Stomach (tissue), 9 donors: ENCODE results near the gene CLRN1. TPM values are rescaled to one million over a fixed set of nuclear protein-coding genes. Genes with fewer than 3 reads are reported as not detected.

Source experiments
- DNase-seq, 2 donors: peaks; one replicate each; pipeline versions ENCODE4 v3.0.0 to v3.0.0-alpha.2; 2013 to 2019
- H3K27ac ChIP-seq, 5 donors: fragments of 200-600 bp in 4 of 5; sonication (generic) in 4 of 5; one replicate each; pipeline ENCODE4 v1.5.1; 2013 to 2019; ENCODE audit warnings: mild to moderate bottlenecking in 1 of 5, moderate library complexity in 1 of 5
- H3K27me3 ChIP-seq, 3 donors: fragments of 200-600 bp; sonication (generic); one replicate each; pipeline ENCODE4 v1.5.1; 2017 to 2019; ENCODE audit warnings: mixed run types in 1 of 3
- H3K36me3 ChIP-seq, 4 donors: fragments of 200-600 bp; sonication (generic); 1 replicate in 3 of 4; 2 replicates in 1 of 4; pipeline ENCODE4 v1.5.1; 2016 to 2019
- H3K4me1 ChIP-seq, 4 donors: fragments of 200-600 bp; sonication (generic); one replicate each; pipeline ENCODE4 v1.5.1; 2016 to 2019
- H3K4me3 ChIP-seq, 4 donors: fragments of 200-600 bp; sonication (generic) in 3 of 4; one replicate each; pipeline ENCODE4 v1.5.1; 2016 to 2019; ENCODE audit warnings: mild to moderate bottlenecking in 1 of 4
- H3K9me3 ChIP-seq, 4 donors: fragments of 200-600 bp; sonication (generic); one replicate each; pipeline ENCODE4 v1.5.1; 2016 to 2019
- CTCF ChIP-seq, 7 experiments: fragments of 450-650 bp in 4 of 7; fragments of 200-600 bp in 3 of 7; sonication (generic) in 3 of 7; IDR thresholded peaks; one replicate each; pipeline ENCODE4 v1.5.1; 2016 to 2019; ENCODE audit warnings: antibody characterized with exemption in 7 of 7, control low read depth in 2 of 7, mild to moderate bottlenecking in 1 of 7
- EP300 ChIP-seq: sonication (generic); formaldehyde crosslinking; IDR thresholded peaks from one replicate; pipeline ENCODE4 v1.6.1; 2017; ENCODE audit warnings: antibody characterized with exemption
- POLR2A ChIP-seq, 4 donors: fragments of 450-650 bp; IDR thresholded peaks; one replicate each; pipeline ENCODE4 v1.6.1; 2016; ENCODE audit warnings: antibody characterized with exemption in 4 of 4, control low read depth in 2 of 4, mild to moderate bottlenecking in 1 of 4, moderate library complexity in 1 of 4
- POLR2AphosphoS5 ChIP-seq, 3 donors: sonication (generic); formaldehyde crosslinking; IDR thresholded peaks; one replicate each; pipeline ENCODE4 v1.6.1; 2016; ENCODE audit warnings: antibody characterized with exemption in 3 of 3
- WGBS, 5 donors: extraction: QIAGEN DNeasy Blood & Tissue Kit in 3 of 5; methylation state at CpG; one replicate each; pipeline versions ENCODE4 v1.1.5 to v1.1.7; 2013 to 2018; 5-methylcytosine and 5-hydroxymethylcytosine counted together
- intact Hi-C: fragments of 100-400 bp; cut with DNase I; formaldehyde crosslinking; loops from one replicate; pipeline ENCODE4 v1.15.1; 2023; ENCODE audit warnings: low total_unique reads
- polyA plus RNA-seq, 3 donors: library from polyadenylated mRNA; stranded (reverse); fragments of 200-250 nt; gene quantifications; one replicate each; pipeline ENCODE4 v1.2.3, GENCODE V29; 2013
- total RNA-seq, 5 donors: library from RNA; depleted of rRNA; stranded (reverse); fragments of >200 nt; gene quantifications; one replicate each; pipeline versions ENCODE4 v1.1.0 to v1.2.3, GENCODE V29; 2014 to 2016
- donor health status: healthy with polysubstance abuse.
- donor health status: Bipolar disorder and iron deficiency.
- donor health status: healthy.

Gene CLRN1
- total and polyA plus RNA-seq, 8 donors, result not detected

DNA sequence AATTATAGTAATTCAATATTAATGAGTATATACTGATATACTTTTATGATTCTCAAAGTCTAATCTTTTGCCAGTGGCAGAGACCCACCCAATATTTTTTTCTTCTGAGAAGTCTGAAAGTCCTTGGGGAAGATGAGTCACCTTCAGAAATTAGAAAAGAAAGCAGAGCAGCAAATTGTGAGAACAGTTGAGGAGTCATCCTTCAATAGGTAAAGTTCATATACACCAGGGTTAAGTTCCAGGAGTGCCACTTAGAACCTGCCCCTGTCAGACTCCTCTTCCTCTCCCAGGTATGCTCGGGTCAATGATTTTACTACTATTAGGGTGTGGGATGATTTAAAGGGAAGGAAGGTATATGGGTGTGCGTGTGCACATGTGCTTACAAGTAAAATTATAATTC is 7.1 kb downstream of the CLRN1 start:
- H3K27ac ChIP-seq, result no peak overlapping the region
- H3K36me3 ChIP-seq, result no peaks in the 10 kb centered on the region
- H3K9me3 ChIP-seq, result no peaks in the 10 kb centered on the region
- no peak for DNase-seq
- intact Hi-C loops, result no loop called here
- TF ChIP-seq POLR2A (IDR thresholded peaks at IDR 0.05) (no peak), EP300 (no peak), POLR2AphosphoS5 (IDR thresholded peaks at IDR 0.05) (no peak), CTCF (IDR thresholded peaks at IDR 0.05) (no peak)
- no peak overlapping the region for H3K4me3 ChIP-seq
- WGBS, 5 donors, result 70 to 87% (median 82%) methylated on average over 2 of the region's 2 CpGs
- no peaks in the 10 kb centered on the region for H3K4me1 ChIP-seq
- H3K27me3 ChIP-seq, result no peaks in the 10 kb centered on the region

- no peak overlapping the region for H3K4me3 ChIP-seq
- no peak overlapping the region for H3K27ac ChIP-seq
- H3K27me3 ChIP-seq, result no peaks in the 10 kb centered on the region
- intact Hi-C loops, result no loop called here
- no peaks in the 10 kb centered on the region for H3K9me3 ChIP-seq
- no peaks in the 10 kb centered on the region for H3K36me3 ChIP-seq
- TF ChIP-seq POLR2A (IDR thresholded peaks at IDR 0.05) (no peak), CTCF (IDR thresholded peaks at IDR 0.05) (no peak), POLR2AphosphoS5 (IDR thresholded peaks at IDR 0.05) (no peak), EP300 (no peak)
- no peaks in the 10 kb centered on the region for H3K4me1 ChIP-seq
- WGBS, 5 donors, result 80 to 94% (median 89%) methylated on average over 4 of the region's 4 CpGs
- no peak for DNase-seq
These were observed 10.6 kb downstream of the CLRN1 start for GRCh38 chr3:150961949-150962348.

DNA sequence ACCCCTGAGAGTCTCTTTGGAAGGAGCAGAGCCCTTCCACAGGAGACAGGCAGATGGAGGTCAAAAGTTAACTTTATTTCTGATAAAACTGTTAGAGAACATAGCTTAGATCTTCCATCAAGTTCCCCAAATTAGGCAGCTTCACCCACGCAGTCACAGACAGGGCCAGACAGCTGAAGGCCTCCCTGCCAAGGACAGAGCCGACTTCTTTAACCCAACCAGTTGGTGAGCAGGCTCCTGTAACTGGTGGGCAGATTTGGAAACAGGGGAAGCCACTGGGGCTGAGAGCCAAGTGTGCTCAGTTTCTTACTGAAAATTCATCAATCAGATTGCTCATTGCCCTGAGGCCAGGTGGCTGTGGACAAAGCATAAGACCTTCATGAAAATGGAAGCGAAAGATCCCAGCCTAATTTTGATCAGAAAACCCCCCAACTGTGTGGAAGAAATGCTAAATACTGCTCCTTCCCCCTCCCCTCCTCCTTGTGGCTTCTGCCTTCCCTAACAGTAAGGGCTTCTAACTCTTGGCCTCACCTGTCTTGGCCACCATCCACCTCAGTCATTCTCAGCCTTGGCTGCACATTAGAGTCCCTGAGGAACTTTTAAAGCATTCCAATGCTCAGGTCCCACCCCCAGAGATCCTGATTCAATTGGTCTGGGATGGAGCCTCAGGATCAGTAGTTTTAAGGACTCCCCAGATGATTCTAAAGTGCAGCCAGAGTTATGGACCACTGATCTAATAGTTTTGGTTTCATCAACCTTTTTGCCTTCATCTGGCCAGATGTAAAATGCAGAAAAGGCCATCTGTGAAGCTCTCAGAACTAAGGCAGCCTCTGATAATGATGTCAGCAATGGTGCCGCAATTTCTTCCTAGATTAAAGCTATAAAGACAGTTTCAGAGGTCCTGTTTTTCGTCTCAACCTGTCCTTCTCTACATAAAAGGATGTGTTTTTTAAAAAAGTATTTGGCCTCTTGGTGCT is 11.5 kb downstream of the CLRN1 start:
- no peaks in the 10 kb centered on the region for H3K9me3 ChIP-seq
- 64 to 77% (median 73%) methylated on average over 5 of the region's 5 CpGs for WGBS, 5 donors
- intact Hi-C loops, result no loop called here

DNA sequence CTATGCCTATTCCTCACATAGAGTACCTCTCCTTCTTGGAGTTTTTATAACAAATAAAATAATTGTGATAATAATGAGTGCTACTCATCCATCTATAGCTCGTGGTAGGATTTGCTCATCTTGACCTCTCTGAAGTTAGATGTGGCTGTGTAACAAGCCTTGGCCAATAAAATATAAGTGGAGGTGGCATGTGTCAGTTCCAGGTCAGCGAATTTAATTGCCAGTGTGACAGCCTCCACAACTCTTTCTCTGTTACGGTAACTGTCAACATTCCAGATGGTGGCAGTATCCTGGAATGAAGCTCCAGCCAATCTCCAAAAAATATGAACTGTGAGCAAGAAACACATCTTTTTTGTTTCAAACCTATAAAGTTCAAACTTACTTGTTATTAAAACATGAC is 13.8 kb downstream of the CLRN1 start:
- no peak for TF ChIP-seq EP300
- TF ChIP-seq POLR2AphosphoS5 (IDR thresholded peaks at IDR 0.05), result no peak
- TF ChIP-seq POLR2A (IDR thresholded peaks at IDR 0.05), result no peak
- no peak for TF ChIP-seq CTCF (IDR thresholded peaks at IDR 0.05)
- intact Hi-C loops, result no loop called here
- no peaks in the 10 kb centered on the region for H3K27me3 ChIP-seq
- 78 to 88% (median 82%) methylated on average over 3 of the region's 3 CpGs for WGBS, 5 donors
- no peak overlapping the region for H3K27ac ChIP-seq
- H3K36me3 ChIP-seq, result no peaks in the 10 kb centered on the region
- no peaks in the 10 kb centered on the region for H3K9me3 ChIP-seq
- no peak for DNase-seq
- no peaks in the 10 kb centered on the region for H3K4me1 ChIP-seq
- no peak overlapping the region for H3K4me3 ChIP-seq

More for the DNA sequence above, 11.5 kb downstream of the CLRN1 start:
- TF ChIP-seq CTCF (IDR thresholded peaks at IDR 0.05), result no peak
- TF ChIP-seq POLR2AphosphoS5 (IDR thresholded peaks at IDR 0.05), result no peak
- TF ChIP-seq EP300, result no peak
- no peak for TF ChIP-seq POLR2A (IDR thresholded peaks at IDR 0.05)
- no peak overlapping the region for H3K4me3 ChIP-seq
- H3K36me3 ChIP-seq, result no peaks in the 10 kb centered on the region
- H3K4me1 ChIP-seq, result no peaks in the 10 kb centered on the region
- no peaks in the 10 kb centered on the region for H3K27me3 ChIP-seq
- no peak overlapping the region for H3K27ac ChIP-seq
- no peak for DNase-seq
